Right renal cortex interstitium (tissue), 3 donors: ENCODE data around the gene IGFBP4. TPM values are rescaled to one million over a fixed set of nuclear protein-coding genes. Genes with fewer than 3 reads are reported as not detected.

ENCODE experiments used
- DNase-seq, 3 donors: peaks; one replicate each; pipeline ENCODE4 v3.0.0-alpha.2; 2013; ENCODE audit warnings: low read depth in 3 of 3, low spot score in 2 of 3
- polyA plus RNA-seq, 3 donors: library from polyadenylated mRNA; unstranded; fragments of 120-200 nt; gene quantifications; one replicate each; pipeline ENCODE4 v1.2.1, GENCODE V29; 2013; ENCODE audit not compliant: insufficient read length in 3 of 3

IGFBP4 gene
- polyA plus RNA-seq, 3 donors = 340 to 390 (median 388) TPM

DNA sequence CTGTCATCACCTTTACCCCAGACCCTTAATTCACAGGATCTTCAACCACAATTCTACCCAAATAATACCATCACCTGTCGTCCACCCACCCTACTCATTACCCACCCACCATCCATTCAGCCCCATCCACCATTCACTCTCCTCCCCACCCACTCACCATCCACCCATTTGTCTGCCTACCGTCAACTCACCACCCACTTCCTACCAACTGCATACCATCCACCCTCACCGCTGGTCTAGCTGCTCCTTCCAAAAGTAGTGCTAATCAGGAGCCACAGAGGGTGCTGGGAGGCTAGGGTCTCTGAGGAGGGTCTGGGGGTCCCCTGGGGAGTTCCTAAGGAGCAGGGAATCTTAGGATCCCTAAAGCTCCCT, 12.0 kb upstream of the IGFBP4 start:
- DNase-seq = no peak

DNA sequence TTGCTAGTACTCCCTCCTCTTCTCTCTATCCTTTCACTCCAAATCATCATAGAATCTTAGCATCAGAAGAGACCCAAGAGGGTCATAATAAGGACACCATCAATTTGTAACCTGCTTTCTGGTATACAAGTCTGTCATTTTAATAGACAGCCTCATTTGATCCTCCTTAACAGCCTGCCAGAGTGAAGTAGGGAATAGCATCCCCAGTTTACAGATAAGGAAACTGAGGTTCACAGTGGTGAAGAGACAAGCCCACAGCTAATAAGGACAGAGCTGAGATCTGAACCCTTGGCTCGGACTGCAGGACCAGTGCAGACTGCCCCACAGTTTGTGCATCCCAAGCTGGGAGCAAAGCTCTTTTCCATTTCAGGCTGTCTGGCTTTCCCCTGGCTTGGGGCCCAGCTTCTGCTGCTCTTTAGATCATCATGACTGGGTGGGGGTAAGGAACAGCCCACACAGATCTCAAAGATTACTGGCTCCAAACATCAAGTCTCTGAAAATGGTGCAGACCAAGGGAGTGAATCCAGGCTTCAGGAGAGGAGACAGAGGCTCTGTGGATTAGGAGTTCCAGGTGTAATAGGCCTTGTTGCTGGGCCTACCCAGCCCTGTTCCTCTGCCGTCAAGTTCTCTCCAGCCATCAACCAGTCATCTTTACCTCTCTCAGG, 10.3 kb upstream of the IGFBP4 start:
- no peak for DNase-seq

DNA sequence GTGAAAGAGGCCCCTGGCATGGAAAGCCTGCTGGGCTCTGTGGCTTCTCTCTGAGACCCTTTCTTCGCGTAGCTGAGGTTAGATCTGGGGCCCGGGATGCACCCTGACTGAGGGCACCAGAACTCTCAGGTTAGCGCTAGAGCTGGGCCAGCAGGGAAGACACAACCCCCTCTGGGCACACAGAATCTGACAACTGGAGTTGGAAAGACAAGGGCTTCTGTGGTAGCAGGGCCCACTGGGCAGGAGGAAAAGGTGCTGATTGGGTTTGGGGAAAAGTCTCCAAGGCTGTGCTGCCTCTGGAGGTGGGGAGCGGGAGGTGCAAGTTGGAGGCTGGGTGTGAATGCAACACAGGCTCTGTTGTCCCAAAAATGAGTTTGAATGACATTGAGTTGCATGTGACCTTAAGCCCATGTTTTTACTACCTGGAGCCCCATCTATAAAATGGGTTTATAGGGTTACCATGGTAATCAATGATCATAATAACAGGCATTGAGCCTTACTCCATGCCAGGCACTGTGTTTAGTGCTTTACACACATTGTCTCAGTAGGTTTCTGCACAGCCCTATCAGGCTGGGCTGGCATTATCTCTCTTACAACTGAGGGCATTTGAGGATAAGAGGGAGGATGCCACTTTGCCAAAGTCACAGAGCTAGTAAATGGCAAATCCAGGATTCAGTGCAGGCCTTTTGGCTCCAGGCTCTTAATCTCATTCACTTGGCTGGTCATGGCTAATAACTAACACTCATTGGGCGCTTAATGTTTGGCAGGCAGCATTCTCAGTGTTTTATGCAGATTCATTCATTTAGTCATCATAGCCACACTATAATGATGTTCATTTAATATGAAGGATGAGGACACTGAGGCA, 9.5 kb upstream of the IGFBP4 start:
- DNase-seq = no peak

DNA sequence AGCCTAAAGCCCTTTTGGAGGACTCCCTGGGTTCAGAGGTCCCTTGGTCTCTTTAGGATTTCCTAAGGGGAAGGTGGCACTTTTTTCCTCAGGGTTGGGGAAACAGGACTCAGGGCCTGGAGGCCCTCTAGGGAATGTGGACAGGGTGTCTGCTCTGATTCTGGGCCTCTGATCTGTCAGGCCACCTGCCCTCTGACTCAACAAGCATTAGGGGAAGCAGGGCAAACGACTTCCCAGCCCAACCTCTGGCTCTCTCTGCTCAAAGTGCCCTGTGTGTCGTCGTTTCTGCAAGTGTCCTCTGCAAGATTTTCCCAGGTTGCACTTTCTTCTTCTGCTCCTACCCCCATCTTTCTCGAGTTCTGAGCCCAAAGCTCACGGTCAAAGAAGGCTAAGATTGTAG, 6.6 kb upstream of the IGFBP4 start:
- DNase-seq = no peak

DNA sequence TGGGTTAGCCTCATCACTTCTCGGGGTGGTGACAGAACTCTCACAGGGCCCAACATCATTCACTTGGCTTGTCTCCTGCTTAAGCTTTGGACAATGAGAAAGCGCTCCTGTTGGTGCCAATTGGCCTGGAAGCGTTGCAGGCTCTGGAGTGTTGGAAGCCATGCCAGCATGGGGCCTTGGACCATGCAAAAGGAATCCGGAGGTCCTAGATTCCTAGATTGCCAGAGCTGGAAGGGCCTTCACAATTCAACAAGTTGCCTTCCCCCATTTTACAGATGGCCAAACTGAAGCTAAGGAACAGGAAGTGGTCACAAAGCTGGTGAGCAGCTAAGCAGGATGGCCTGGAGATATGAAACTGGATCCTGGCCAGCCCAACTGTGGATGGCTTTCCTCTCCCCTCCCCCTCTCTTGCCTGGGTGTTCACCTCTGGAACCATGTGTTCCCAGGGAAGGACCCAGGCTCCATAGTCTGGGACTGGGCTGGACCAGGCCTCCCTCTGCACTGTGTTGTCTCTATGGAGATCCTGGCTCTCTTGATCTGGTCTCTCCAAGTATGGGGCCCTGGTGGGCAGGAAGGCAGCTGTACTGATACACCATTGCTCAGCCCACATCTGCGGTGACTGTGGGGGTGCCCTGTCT, 6.0 kb upstream of the IGFBP4 start:
- no peak for DNase-seq

DNA sequence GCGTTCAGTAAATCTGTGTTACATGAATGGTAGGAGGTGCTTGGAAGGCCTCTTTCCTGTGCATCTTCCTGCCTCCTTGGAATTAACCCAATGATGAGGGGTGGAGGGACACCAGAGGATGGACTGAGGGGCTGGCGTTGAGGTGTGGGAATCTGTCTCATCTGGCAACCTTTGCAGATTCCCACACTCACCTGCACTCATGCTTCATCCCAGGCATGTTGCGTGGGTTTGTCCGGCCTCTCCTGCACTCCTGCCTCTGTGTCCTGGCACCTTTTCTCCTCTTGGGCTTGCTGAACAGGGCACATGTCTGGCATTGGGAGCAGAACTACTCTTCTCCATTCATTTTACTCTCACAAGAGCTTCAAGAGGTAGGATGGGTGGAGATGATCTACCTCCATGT, 3.1 kb upstream of the IGFBP4 start:
- no peak for DNase-seq

DNA sequence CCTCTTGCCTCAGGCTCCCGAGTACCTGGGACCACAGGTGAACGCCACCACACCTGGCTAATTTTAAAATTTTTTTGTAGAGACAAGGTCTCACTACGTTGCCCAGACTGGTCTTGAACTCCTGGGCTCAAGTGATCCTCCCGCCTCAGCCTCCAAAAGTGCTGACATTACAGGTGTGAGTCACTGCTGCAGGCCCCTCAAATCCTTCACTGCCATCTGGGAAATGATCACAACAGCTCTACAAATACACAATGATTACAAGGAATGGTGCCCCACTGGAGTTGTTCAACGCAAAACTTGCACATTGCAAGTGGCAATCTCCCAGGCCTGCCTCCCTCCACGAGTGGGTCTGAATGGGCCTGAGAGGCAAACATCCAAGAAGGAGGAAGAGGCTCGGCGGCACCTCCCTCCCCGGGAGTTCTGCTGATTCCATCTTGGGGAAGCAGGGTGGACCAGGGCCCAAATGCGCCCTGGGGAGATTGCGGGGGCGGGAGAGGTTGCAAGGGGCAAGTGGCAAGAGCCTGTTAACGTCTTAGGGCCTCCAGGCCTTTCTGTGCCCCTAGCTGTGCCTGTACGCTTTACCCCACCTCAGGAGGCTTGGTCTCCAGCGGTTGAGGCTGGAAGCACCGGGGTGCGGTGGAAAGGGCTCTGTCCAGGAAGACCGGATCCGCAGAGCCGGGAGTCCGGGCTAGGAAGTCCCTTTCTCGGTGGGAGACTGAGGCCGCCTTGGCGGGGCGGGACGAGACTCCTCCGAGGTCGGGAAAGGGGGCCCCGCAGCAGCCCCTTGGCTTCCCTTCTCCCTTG, 656 bp upstream of the IGFBP4 start:
- no peak for DNase-seq

DNA sequence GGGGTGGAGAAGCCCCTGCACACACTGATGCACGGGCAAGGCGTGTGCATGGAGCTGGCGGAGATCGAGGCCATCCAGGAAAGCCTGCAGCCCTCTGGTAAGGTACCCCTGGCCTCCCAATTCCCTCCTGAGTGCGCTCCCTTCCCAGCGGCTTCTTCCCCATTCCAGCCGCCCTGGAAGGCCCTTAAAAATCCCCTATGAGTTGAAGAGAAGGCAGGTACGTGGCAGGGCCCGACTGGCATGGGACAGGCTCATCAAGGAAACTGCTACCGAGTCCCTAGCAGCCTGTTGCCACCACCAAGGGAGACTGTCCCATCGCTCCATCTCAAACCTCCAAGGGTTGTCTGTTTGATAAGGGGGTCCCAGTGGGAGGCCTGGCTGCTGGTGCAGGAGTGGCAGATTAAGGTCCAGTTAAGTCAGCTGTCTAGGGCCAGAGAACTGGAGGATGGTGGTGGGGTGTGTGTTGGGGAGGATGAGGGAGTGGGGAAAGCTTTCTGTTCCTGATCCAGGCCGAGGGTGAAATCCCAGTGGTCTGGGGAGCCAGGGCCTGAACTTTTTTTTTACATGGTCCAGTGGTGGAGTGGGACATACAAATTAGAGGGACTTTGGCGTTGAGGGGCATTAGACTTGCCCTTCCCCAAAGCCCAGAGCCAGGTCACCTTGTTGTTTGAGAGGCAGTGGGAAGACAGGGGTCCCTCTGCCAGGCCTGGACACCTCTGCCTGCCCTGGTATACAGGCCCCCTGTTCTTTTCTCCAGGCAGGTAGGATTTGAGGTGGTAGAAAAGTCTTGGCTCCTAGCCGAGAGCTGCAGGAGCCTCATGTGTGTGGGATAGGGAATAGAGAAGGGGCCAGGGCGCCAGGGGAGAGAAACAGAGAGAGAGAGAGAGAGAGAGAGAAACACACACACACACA, 994 bp downstream of the IGFBP4 start:
- DNase-seq = no peak

DNA sequence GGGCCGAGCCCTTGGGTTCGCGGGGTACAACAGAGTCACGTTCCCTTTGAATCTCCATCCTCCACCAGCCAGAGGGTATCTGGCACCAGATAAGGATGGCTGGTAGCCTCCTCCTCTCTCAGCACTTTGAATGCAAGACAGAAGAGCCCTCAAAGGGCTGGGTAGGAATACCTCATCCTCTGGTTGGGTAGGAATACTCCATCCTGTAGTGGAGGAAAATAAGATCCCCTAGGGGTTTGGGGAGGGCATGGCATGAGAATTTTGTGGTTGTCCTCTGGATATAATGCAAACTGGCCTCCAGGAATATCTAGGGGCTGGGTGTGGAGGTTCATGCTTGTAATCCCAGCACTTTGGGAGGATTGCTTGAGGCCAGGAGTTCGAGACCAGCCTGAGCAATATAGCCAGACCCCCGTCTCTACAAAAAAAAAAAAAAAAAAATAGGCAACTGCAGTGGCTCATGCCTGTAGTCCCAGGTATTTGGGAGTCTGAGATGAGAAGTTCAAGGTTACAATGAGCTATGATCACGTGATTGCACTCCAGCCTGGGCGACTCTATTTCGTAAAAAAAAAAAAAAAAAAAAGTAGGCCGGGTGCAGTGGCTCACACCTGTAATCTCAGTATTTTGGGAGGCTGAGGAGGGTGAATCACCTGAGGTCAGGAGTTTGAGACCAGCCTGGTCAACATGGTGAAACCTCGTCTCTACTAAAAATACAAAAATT, 2.7 kb downstream of the IGFBP4 start:
- DNase-seq = no peak

DNA sequence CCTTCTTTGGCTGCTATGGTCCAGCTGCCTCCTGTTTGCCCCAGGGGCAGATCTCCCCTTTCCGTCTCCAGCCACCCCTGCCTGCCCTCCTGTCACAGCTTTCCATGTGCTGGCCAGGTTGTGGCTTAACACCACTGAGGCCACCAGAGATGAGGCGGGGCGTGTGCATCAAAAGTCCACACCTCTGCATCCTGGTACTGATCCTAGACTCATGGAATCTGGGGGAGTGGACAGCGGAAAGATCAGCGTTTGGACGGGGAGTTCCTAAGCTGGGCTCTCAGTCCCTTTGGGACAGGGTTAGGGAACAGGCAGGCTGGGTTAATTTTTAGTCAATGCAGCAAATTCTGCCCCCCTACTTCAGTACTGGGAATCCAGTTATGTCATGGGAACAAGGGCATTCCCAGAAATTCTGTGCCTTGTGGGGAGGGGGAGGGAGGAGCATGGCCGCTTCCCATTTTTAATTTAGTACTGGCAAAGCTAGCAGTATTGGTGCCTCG, 3.9 kb downstream of the IGFBP4 start:
- no peak for DNase-seq

DNA sequence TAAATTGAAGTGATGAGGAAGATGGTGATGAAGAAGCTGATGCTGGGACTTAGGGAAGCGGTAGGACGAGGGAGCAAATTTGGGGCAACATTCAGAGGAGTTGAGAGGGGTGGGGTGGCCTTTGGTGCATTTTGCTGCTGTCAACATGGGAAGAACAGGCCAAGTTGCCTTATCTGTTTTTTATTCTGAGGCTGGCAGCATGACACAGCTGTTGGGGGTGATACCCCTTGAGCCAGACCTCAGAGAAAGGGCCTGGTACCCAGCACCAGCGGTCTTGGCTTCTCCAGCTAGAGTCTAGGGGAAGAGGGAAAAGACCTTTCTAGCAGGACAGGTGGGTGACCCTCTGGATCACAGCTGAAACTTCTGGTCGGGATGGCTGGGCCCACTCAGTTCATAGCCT, 4.6 kb downstream of the IGFBP4 start:
- no peak for DNase-seq

DNA sequence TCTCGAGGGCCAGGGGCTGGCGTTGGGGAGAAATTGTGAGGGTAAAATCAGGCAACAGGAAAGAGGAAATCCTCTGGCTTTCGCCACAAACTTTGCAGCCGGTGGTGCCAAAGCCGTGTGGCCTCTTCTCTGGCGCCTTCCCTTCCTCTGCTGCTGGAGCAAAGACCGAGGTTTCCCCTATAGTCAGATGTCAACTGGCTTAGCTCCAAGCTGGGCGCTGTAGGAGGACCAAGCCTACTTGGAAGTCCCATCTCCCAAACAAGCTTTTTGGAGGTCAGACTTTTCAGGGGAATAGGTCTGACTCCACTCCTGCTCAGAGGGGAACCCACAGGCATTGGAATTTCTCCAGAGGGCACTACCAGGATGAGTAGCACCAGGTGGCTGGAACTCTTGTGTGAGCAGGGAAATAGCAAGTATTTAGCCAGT, 5.0 kb downstream of the IGFBP4 start:
- no peak for DNase-seq

DNA sequence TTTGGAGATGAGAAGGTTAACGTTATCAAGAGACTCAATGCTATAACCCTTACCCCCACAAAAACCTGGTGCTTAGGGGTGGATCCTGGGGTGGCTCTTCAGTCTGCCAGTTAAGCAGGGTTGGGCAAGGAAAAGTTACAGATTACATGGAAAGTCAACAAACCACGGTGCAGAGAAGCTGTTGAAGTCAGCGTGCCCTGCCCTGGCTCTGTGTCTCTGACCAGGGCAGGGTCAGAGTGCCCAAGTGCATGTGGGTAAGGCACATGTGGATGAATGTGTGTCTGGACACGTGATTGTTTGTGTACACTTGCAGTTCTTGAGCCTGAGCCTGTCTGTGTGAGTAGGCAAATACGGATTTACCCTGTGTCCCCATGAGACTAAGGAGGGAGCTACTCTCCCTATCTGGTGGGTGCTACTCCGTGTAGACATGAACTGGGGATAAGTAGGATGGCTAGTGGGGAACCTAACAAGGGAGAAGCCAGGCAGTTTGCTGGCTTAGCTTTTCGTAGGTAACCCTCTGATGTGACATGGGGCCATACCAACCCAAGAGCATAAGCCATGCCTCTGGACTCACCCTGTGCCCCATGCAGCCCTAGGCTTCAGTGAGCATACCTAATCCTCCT, 5.5 kb downstream of the IGFBP4 start:
- DNase-seq = no peak

DNA sequence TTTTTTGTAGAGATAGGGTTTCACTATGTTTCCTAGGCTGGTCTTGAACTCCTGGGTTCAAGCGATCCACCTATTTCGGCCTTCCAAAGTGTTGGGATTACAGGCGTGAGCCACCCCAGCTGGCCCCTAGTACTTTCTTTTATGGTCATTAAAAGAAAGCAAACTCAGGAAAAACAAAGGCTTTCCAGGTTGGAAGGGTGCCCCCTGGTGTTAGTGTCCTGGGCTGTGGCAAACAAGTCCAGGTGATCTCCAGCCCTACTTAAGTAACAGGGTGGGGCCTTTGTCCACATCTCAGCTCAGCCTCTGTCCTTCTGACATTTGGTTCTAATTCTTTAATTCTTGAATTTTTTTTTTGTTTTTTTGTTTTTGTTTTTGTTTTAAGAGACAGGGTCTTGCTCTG, 6.9 kb downstream of the IGFBP4 start:
- no peak for DNase-seq

DNA sequence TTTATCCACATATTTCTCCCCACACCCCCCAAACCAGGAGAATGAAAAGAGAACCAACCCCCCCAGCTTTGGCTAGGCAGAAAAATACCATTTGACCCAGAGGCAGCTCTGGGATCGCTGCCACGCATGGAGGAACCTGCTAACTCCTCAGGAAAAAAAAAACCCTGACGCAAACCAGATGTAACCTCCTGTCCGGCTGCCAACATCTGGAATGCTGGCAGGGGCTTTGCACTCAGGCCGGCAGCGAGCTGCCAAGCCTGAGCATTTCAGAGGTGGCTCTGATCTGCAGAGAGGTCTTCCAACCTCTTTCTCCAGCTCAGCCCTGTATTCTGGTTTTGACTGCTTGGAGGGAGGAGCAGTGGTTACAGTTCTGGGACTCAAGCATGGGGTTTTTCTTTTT, 8.2 kb downstream of the IGFBP4 start:
- no peak for DNase-seq

DNA sequence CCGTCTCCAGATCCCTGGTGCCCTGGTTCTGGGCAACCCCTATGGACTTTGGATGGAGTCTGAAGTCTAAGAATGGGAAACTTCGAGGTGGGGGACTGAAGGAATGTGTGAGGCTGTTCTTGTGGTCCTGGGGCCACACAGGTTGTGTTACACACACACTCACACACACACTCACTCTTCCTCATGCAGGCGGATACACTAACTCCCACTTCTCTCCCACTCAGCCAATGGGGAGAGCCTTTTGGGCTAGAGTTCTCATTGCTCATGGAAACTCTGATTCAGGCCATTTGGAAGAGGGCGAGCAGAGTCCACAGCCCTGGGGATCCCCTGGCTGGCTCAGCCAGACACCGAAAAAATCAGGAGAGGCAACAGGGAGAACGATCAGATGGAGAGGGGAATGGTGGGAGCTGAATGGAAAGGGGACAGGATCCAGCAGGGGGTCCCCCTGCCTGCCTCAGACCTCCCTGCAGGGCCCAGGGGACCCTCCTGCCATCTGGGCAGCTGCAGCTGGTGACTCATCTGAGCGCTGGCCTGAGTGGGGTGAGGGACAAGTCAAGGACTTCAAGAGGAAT, 9.1 kb downstream of the IGFBP4 start:
- DNase-seq = no peak

DNA sequence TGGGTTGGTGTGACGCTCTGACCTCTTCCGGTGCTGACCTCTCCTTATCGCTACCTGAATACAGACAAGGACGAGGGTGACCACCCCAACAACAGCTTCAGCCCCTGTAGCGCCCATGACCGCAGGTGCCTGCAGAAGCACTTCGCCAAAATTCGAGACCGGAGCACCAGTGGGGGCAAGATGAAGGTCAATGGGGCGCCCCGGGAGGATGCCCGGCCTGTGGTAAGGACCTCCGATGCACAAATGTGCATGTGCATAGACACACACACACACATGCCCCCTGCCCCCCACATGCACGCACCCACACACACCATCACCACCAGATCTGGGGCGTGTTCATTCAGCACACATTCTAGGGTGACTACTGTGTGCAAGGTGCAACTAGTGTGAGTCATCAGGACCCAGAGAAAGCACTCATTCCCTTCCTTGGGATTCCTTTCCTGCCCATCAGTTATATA, 9.7 kb downstream of the IGFBP4 start:
- DNase-seq = no peak

DNA sequence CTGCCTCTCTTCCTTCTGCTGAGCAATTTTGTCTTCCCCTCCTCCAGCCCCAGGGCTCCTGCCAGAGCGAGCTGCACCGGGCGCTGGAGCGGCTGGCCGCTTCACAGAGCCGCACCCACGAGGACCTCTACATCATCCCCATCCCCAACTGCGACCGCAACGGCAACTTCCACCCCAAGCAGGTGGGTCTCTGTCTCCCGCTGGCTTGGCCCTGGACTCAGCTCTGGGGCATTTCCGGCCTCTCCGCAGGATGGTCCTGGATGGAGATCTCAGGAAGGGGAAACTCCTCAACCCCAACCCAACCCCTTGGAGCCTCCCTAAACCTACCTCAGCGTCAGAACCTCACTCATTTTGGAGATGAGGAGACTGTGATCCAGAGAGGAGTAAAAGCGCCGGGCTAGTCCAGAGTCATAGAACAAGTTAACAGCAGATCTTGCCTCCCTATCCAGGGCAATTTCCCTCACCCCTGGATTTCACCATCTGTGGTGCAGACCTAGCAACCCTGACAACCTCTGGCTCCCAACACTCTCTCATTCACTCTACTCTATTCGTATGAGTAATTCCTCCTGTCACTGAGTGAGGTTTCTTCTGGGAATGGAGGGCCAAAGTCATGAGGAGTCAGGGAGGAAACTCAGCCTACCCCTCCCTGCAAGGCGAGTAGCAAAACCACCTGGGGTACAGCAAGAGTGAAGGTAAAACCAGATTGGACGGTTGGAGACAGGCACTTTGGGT, 10.8 kb downstream of the IGFBP4 start:
- no peak for DNase-seq
